ENCODE results near the gene PLK4.
"Not testable (repeated sequence)": the region's sequence is repeated elsewhere in the genome, so short reads cannot be mapped to it uniquely, and the experiment has no call there.

PLK4 gene

GRCh38 chr4:127896528-127896927 lies 15.8 kb downstream of the PLK4 start:
- no peak for FAIRE-seq
- no peak for DNase-seq (ENCODE audit: extremely low spot score, insufficient read length, low read depth)

GRCh38 chr4:127899682-127900081 lies 19.0 kb downstream of the PLK4 start:
- FAIRE-seq; DNase-seq (ENCODE audit: extremely low spot score, insufficient read length, low read depth): not testable (repeated sequence)

- FAIRE-seq: no peak
- DNase-seq (ENCODE audit: extremely low spot score, insufficient read length, low read depth): no peak
Observed at GRCh38 chr4:127905029-127905428, 24.3 kb downstream of the PLK4 start.

GRCh38 chr4:127916512-127916911 lies 35.8 kb downstream of the PLK4 start:
- FAIRE-seq: no peak
- no peak for DNase-seq (ENCODE audit: extremely low spot score, insufficient read length, low read depth)

- DNase-seq (ENCODE audit: extremely low spot score, insufficient read length, low read depth): no peak
- no peak for FAIRE-seq
Observed at GRCh38 chr4:127917151-127917550, 36.5 kb downstream of the PLK4 start.

- FAIRE-seq (no peak), DNase-seq (ENCODE audit: extremely low spot score, insufficient read length, low read depth) (no peak)
Observed at GRCh38 chr4:127920521-127920920, 39.8 kb downstream of the PLK4 start.

GRCh38 chr4:127922226-127922625 lies 41.5 kb downstream of the PLK4 start:
- DNase-seq (ENCODE audit: extremely low spot score, insufficient read length, low read depth): no peak
- FAIRE-seq: no peak

- DNase-seq (ENCODE audit: extremely low spot score, insufficient read length, low read depth); FAIRE-seq: not testable (repeated sequence)
Observed at GRCh38 chr4:127925720-127926119, 45.0 kb downstream of the PLK4 start.

GRCh38 chr4:127930175-127930574 lies 49.5 kb downstream of the PLK4 start:
- DNase-seq (ENCODE audit: extremely low spot score, insufficient read length, low read depth) (no peak), FAIRE-seq (no peak)

- not testable (repeated sequence) for FAIRE-seq; DNase-seq (ENCODE audit: extremely low spot score, insufficient read length, low read depth)
Observed at GRCh38 chr4:127931836-127932235, 51.1 kb downstream of the PLK4 start.

- DNase-seq (ENCODE audit: extremely low spot score, insufficient read length, low read depth): no peak
- no peak for FAIRE-seq
Observed at GRCh38 chr4:127936974-127937373, 56.3 kb downstream of the PLK4 start.

Measured in GM18507 (cell line).